Measurements from ENCODE around the gene PYGO2. TPM values are rescaled to one million over a fixed set of nuclear protein-coding genes. Genes with fewer than 3 reads are reported as not detected.
"Not testable (repeated sequence)": the region's sequence is repeated elsewhere in the genome, so short reads cannot be mapped to it uniquely, and the experiment has no call there.

The PYGO2 gene
- total and polyA plus RNA-seq, 2 donors = 15.3 to 24.5 TPM

- peaks cover 34 to 67% of the 10 kb centered on the region in 2 donors for H3K27me3 ChIP-seq (ENCODE audit: control insufficient read depth in 2 of 2, insufficient read depth in 1 of 2, low read length in 1 of 2)
- 73% methylated on average over 13 of the region's 13 CpGs for WGBS
- DNase-seq (ENCODE audit: low read depth in 6 of 9, low spot score in 9 of 9); H3K4me3 ChIP-seq (ENCODE audit: low read length in 2 of 2); H3K9me3 ChIP-seq (ENCODE audit: control insufficient read depth in 2 of 2, insufficient read depth in 1 of 2, low read length in 1 of 2); H3K36me3 ChIP-seq (ENCODE audit: control insufficient read depth in 2 of 2, insufficient read depth in 2 of 2, low read length in 1 of 2); H3K27ac ChIP-seq (ENCODE audit: low read depth in 1 of 2, low read length in 1 of 2): not testable (repeated sequence)
- peaks cover 3 to 34% of the 10 kb centered on the region in 2 donors for H3K4me1 ChIP-seq (ENCODE audit: control insufficient read depth in 2 of 2, insufficient read depth in 2 of 2, low read length in 2 of 2)
Observed at GRCh38 chr1:154995301-154995983, 33.9 kb upstream of the PYGO2 start.

GRCh38 chr1:154994591-154994990 lies 33.0 kb upstream of the PYGO2 start:
- Histone ChIP-seq H3K27ac (ENCODE audit: low read depth in 1 of 2, low read length in 1 of 2) (no peak overlapping the region), H3K36me3 (ENCODE audit: control insufficient read depth in 2 of 2, insufficient read depth in 2 of 2, low read length in 1 of 2) (peaks cover 4 to 8% of the 10 kb centered on the region in 2 donors), H3K27me3 (ENCODE audit: control insufficient read depth in 2 of 2, insufficient read depth in 1 of 2, low read length in 1 of 2) (peaks cover 26 to 58% of the 10 kb centered on the region in 2 donors), H3K4me3 (ENCODE audit: low read length in 2 of 2) (no peak overlapping the region), H3K4me1 (ENCODE audit: control insufficient read depth in 2 of 2, insufficient read depth in 2 of 2, low read length in 2 of 2) (peaks cover 1 to 27% of the 10 kb centered on the region in 2 donors), H3K9me3 (ENCODE audit: control insufficient read depth in 2 of 2, insufficient read depth in 1 of 2, low read length in 1 of 2) (peaks cover 0 to 3% of the 10 kb centered on the region in 2 donors)
- DNase-seq (ENCODE audit: low read depth in 6 of 9, low spot score in 9 of 9) = no peak
- WGBS = 43% methylated on average over 3 of the region's 3 CpGs

GRCh38 chr1:154994269-154994587 lies 32.6 kb upstream of the PYGO2 start:
- no peak for DNase-seq (ENCODE audit: low read depth in 6 of 9, low spot score in 9 of 9)
- H3K27me3 ChIP-seq (ENCODE audit: control insufficient read depth in 2 of 2, insufficient read depth in 1 of 2, low read length in 1 of 2) = peaks cover 25 to 55% of the 10 kb centered on the region in 2 donors
- no peak overlapping the region for H3K27ac ChIP-seq (ENCODE audit: low read depth in 1 of 2, low read length in 1 of 2)
- peaks cover 6 to 11% of the 10 kb centered on the region in 2 donors for H3K36me3 ChIP-seq (ENCODE audit: control insufficient read depth in 2 of 2, insufficient read depth in 2 of 2, low read length in 1 of 2)
- H3K4me3 ChIP-seq (ENCODE audit: low read length in 2 of 2) = no peak overlapping the region
- H3K9me3 ChIP-seq (ENCODE audit: control insufficient read depth in 2 of 2, insufficient read depth in 1 of 2, low read length in 1 of 2) = peaks cover 0 to 3% of the 10 kb centered on the region in 2 donors
- H3K4me1 ChIP-seq (ENCODE audit: control insufficient read depth in 2 of 2, insufficient read depth in 2 of 2, low read length in 2 of 2) = peaks cover 0 to 23% of the 10 kb centered on the region in 2 donors
- WGBS = 93% methylated on average over 1 of the region's 1 CpG

GRCh38 chr1:154993572-154994268 lies 32.1 kb upstream of the PYGO2 start, which contains the start of gene LENEP:
TSS of gene LENEP (plus strand) at chr1:154993586. CDS start at chr1:154993608, 22 bp downstream.
- H3K4me3 ChIP-seq (ENCODE audit: low read length in 2 of 2) = no peak within 1 kb of the TSS
- H3K4me1 ChIP-seq (ENCODE audit: control insufficient read depth in 2 of 2, insufficient read depth in 2 of 2, low read length in 2 of 2) = peaks cover 0 to 18% of the 10 kb centered on the region in 2 donors
- peaks cover 23 to 50% of the 10 kb centered on the region in 2 donors for H3K27me3 ChIP-seq (ENCODE audit: control insufficient read depth in 2 of 2, insufficient read depth in 1 of 2, low read length in 1 of 2)
- DNase-seq (ENCODE audit: low read depth in 6 of 9, low spot score in 9 of 9) = no peak
- 91% methylated on average over 8 of the region's 8 CpGs for WGBS
- peaks cover 0 to 3% of the 10 kb centered on the region in 2 donors for H3K9me3 ChIP-seq (ENCODE audit: control insufficient read depth in 2 of 2, insufficient read depth in 1 of 2, low read length in 1 of 2)
- peaks cover 11 to 14% of the 10 kb centered on the region in 2 donors for H3K36me3 ChIP-seq (ENCODE audit: control insufficient read depth in 2 of 2, insufficient read depth in 2 of 2, low read length in 1 of 2)
- no peak within 1 kb of the TSS for H3K27ac ChIP-seq (ENCODE audit: low read depth in 1 of 2, low read length in 1 of 2)

GRCh38 chr1:154992721-154993571 lies 31.4 kb upstream of the PYGO2 start:
- WGBS = 93% methylated on average over 14 of the region's 14 CpGs

GRCh38 chr1:154990276-154990675 lies 28.7 kb upstream of the PYGO2 start:
- Histone ChIP-seq H3K4me3 (ENCODE audit: low read length in 2 of 2) (no peak overlapping the region), H3K27ac (ENCODE audit: low read depth in 1 of 2, low read length in 1 of 2) (no peak overlapping the region), H3K36me3 (ENCODE audit: control insufficient read depth in 2 of 2, insufficient read depth in 2 of 2, low read length in 1 of 2) (peaks cover 22 to 31% of the 10 kb centered on the region in 2 donors), H3K9me3 (ENCODE audit: control insufficient read depth in 2 of 2, insufficient read depth in 1 of 2, low read length in 1 of 2) (no peaks in the 10 kb centered on the region), H3K4me1 (ENCODE audit: control insufficient read depth in 2 of 2, insufficient read depth in 2 of 2, low read length in 2 of 2) (no peaks in the 10 kb centered on the region), H3K27me3 (ENCODE audit: control insufficient read depth in 2 of 2, insufficient read depth in 1 of 2, low read length in 1 of 2) (peaks cover 0 to 19% of the 10 kb centered on the region in 2 donors)
- DNase-seq (ENCODE audit: low read depth in 6 of 9, low spot score in 9 of 9) = no peak
- WGBS = 96% methylated on average over 8 of the region's 8 CpGs

More at GRCh38 chr1:154992721-154993571, 31.4 kb upstream of the PYGO2 start:
- peaks cover 22 to 43% of the 10 kb centered on the region in 2 donors for H3K27me3 ChIP-seq (ENCODE audit: control insufficient read depth in 2 of 2, insufficient read depth in 1 of 2, low read length in 1 of 2)
- DNase-seq (ENCODE audit: low read depth in 6 of 9, low spot score in 9 of 9) = no peak
- no peak overlapping the region for H3K4me3 ChIP-seq (ENCODE audit: low read length in 2 of 2)
- peaks cover 0 to 10% of the 10 kb centered on the region in 2 donors for H3K4me1 ChIP-seq (ENCODE audit: control insufficient read depth in 2 of 2, insufficient read depth in 2 of 2, low read length in 2 of 2)
- peaks cover 18 to 22% of the 10 kb centered on the region in 2 donors for H3K36me3 ChIP-seq (ENCODE audit: control insufficient read depth in 2 of 2, insufficient read depth in 2 of 2, low read length in 1 of 2)
- peaks cover 0 to 3% of the 10 kb centered on the region in 2 donors for H3K9me3 ChIP-seq (ENCODE audit: control insufficient read depth in 2 of 2, insufficient read depth in 1 of 2, low read length in 1 of 2)
- no peak overlapping the region for H3K27ac ChIP-seq (ENCODE audit: low read depth in 1 of 2, low read length in 1 of 2)

GRCh38 chr1:154989195-154989860 lies 27.7 kb upstream of the PYGO2 start:
- H3K27ac ChIP-seq (ENCODE audit: low read depth in 1 of 2, low read length in 1 of 2) = no peak overlapping the region
- H3K9me3 ChIP-seq (ENCODE audit: control insufficient read depth in 2 of 2, insufficient read depth in 1 of 2, low read length in 1 of 2) = no peaks in the 10 kb centered on the region
- H3K4me3 ChIP-seq (ENCODE audit: low read length in 2 of 2) = no peak overlapping the region
- DNase-seq (ENCODE audit: low read depth in 6 of 9, low spot score in 9 of 9) = no peak
- peaks cover 0 to 2% of the 10 kb centered on the region in 2 donors for H3K4me1 ChIP-seq (ENCODE audit: control insufficient read depth in 2 of 2, insufficient read depth in 2 of 2, low read length in 2 of 2)
- WGBS = 94% methylated on average over 3 of the region's 3 CpGs
- H3K27me3 ChIP-seq (ENCODE audit: control insufficient read depth in 2 of 2, insufficient read depth in 1 of 2, low read length in 1 of 2) = peaks cover 0 to 10% of the 10 kb centered on the region in 2 donors
- H3K36me3 ChIP-seq (ENCODE audit: control insufficient read depth in 2 of 2, insufficient read depth in 2 of 2, low read length in 1 of 2) = peaks cover 22 to 34% of the 10 kb centered on the region in 2 donors

GRCh38 chr1:154988058-154988954 lies 26.7 kb upstream of the PYGO2 start:
- DNase-seq (ENCODE audit: low read depth in 6 of 9, low spot score in 9 of 9) = no peak
- no peaks in the 10 kb centered on the region for H3K9me3 ChIP-seq (ENCODE audit: control insufficient read depth in 2 of 2, insufficient read depth in 1 of 2, low read length in 1 of 2)
- 98% methylated on average over 17 of the region's 17 CpGs for WGBS
- no peak overlapping the region for H3K4me3 ChIP-seq (ENCODE audit: low read length in 2 of 2)
- H3K4me1 ChIP-seq (ENCODE audit: control insufficient read depth in 2 of 2, insufficient read depth in 2 of 2, low read length in 2 of 2) = peaks cover 9 to 12% of the 10 kb centered on the region in 2 donors
- no peaks in the 10 kb centered on the region for H3K27me3 ChIP-seq (ENCODE audit: control insufficient read depth in 2 of 2, insufficient read depth in 1 of 2, low read length in 1 of 2)
- no peak overlapping the region for H3K27ac ChIP-seq (ENCODE audit: low read depth in 1 of 2, low read length in 1 of 2)
- H3K36me3 ChIP-seq (ENCODE audit: control insufficient read depth in 2 of 2, insufficient read depth in 2 of 2, low read length in 1 of 2) = peaks cover 22 to 34% of the 10 kb centered on the region in 2 donors
